Stimulated activated CD4-positive, alpha-beta T cell treated with anti-CD3 and anti-CD28 coated beads, TNF-alpha, amount 100 ng/mL, for 24 hours (primary cell): Measurements from ENCODE around the gene COA8.

Experiments used
- DNase-seq, 3 experiments: peaks; one replicate each; pipeline ENCODE4 v3.0.0-alpha.2; 2020; ENCODE audit warnings: low read depth in 3 of 3

COA8 gene

DNA sequence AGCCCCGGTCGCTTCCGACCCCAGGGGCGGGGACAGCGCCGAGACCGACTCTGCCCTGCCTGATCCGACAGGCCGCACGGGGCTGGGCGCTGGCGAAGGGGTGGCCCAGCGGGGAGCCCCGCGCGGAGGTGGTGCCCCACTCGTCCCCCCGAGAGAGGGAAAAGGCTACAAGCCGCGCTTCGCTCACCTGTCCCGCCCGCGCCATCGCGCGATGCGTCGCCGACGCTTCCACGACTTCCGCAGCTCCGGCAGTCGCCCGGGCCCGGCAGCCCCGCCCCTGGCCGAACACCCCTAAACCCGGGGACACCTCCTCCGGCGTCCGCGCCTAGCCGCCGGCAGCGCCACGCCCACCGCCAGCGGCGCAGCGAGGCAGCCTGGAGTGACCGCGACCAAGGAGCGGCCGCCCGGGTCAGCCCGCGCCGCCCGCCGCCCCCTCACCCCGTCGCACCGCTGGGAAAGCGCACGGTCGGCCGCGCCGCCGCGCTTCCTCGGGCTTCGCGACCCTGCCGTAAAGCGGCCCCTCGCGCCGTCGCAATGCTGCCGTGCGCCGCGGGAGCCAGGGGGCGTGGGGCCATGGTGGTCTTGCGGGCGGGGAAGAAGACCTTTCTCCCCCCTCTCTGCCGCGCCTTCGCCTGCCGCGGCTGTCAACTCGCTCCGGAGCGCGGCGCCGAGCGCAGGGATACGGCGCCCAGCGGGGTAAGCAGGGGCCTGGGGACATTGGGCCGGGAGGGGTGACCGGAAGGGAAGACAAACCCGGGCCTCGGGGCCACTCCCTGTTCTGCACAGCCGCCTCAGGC is at the start of gene COA8, which contains the start of gene BAG5:
COA8 (plus strand) TSS at position 532 of the 797 bp plus-strand sequence; CDS start at position 574, 42 bp downstream.
BAG5 (minus strand) TSS at position 229 of the 797 bp plus-strand sequence. CDS start 1,493 bp downstream, outside the sequence.
- DNase-seq = peak; percentile 68 to 87 (median 76)

DNA sequence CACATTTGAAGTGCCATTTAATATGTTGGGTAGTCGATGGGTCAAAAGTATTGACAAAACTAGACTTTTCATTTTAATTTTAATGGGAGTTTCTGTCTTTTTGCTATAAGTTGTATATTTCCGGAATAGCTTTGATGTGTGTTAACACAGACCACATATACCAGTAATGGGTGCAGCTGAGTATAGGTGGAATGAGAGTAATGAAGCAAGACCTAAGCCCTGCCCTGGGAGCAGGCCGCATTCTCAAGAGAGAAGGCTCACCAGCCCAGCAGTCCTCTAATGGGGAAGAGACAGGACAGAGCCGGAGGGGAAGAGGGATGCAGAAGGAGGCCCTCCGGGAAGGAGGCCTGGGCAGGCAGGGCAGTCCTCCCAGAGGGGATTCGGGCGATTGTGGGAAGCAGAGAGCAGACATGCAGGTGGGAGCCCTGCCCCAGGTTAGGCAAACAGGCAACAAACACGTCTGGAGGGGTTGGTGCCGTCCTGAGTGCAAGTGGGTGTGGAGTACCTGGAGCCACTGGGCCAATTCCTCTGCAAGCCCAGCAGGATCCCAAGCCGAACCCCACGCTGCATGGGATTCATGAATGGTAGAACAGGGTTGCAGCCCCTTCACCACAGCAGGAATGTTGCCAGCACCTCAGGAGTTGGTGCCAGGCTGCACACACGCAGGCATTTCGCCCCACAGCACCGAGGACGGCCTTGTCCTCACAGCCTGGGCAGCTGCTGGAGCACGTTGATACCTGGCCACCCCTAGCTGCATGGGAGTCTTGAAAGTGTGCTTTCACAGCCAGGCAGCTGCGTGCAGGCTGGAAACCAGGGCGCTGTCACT is 48.0 kb upstream of the COA8 start:
- no peak for DNase-seq

- no peak for DNase-seq
These were observed 46.2 kb upstream of the COA8 start for GRCh38 chr14:103516426-103517173.

DNA sequence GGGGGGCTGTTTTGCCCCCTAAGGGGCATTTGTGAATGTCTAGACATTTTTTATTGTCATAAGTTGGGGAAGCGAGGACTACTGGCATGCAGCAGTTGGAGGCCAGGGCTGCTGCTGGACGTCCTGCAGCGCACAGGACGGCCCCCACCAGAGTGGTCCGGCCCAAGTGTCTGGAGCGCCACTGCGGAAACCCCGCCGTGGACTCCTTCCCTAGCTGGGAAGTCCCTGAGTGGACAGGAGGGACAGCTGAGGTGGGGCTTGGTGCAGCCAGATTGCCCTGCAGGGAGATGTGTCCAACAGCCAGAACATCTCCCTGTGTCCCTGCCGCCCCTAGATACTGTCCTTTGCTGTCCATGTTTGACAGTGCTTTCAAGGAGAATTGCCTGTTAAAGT is 45.6 kb upstream of the COA8 start:
- no peak for DNase-seq

DNA sequence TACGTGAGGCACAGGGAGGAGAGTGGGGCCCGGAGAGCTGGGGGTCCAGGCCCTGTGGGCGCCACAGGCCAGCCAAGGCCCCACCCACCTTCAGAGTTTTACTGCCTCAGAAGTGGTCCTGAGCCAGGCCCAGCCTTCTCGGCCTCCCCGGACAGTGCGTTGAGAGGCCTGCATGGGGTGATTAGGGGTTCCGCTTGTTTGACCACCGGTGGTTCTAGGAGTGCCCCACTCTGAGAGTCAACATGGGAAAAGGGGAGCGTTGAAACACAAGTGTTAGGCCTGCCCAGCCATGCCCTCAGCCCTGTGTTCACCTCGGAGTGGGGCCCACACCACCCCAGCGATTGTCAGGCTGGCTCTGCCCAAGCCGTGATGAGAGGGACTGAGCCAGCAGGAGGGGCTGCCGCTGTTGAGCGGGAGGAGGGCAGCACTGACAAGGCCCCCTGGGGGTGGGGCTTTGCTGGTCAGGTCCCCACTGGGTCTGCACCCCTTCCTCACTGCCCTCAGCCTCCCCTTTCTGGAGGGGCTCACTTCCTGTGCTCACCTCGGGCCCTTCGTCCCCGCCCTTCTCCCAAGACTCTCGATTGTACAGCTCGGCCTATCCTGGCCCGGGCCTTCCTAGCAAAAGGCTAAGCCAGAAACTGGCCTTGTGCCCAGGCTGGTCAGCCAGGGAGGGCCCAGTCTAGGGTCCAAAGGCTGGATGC is 44.9 kb upstream of the COA8 start:
- no peak for DNase-seq

GRCh38 chr14:103518422-103519042 is 44.2 kb upstream of the COA8 start:
- peak in 1 of 3 experiments; percentile 58 for DNase-seq

DNA sequence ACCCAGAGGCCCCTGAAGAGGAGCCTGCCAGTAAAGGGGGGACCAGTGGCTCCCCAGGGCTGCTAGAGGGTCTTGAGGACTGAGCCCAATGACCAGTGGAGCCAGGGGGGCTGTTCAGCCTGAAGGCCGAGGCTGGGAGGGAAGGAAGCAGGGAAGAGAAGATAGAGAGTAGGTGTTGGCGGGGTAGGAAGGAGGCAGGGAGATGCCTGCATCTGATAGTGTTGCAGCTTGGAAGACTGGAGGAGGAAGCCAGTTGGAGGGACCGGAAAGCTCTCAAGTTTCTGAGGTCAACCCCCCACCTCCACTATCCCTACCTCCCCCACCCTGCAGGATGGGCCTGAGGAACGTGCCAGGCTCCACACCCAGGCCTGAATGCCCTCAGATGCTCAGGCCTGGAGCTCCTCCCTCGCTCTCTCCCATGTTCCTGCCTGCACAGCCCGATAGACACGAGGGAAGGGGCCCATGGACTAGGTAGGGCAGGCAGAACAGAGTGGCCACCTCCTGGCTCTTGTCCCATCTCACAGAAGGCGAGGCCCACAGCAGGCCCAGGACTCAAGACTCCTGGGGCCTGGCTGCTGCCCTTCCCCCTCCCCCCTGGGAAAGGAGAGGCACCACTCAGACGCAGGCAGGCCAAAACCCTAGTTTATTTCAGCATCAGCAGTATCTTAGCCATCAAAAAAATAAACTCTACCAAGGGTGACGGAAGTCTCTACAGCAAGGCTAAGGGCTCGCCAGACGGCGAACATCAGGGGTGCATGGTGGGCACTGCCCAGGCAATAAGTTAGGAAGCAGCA is 43.5 kb upstream of the COA8 start:
- DNase-seq = no peak

- DNase-seq = no peak
These were observed 42.9 kb upstream of the COA8 start for GRCh38 chr14:103519837-103520212.

DNA sequence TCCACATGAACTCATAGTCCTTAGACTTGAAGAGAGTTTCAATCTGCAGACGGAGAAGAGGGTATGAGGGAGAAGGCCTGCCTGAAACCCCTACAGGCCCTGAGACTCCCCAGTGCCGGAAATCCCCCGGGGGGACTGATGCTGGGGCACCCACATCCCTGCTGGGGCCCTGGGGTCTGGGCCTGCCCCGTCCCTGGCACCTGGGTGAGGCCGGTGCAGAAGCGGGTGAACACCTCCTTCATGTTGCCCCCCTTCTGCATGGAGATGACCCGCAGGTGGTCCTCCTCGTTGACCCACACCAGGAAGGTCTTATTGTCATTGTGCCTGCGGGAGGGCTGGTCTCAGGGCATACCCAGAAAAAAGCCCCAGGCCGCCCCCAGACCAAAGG is 42.5 kb upstream of the COA8 start:
- DNase-seq = no peak

GRCh38 chr14:103520657-103521437 is 41.9 kb upstream of the COA8 start:
- DNase-seq = peak in 1 of 3 experiments; percentile 56

DNA sequence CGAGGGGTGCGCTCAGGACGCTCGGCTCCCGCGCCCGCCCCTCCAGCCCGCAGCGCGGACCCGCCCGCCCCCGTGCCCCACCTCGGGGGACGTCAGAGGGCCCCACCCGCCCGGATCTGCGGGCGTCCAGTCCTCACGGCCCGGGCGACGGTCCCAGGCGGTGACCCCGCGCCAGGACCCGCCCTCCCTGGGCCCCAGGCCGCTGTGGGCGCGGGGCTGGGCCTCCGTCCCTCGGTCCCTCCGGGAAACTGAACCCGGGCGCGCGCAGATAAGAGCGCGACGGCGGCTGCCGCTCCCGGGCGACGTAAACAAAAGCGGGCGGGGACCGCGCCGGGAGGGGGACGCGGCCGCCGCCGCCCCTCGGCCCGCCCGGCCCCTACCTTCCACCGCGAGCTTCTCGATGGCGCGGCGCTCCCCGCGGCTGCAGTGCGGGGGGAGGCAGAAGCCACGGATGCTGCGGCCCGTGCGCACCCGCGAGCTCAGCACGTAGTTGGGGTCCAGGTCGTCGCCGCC is 41.3 kb upstream of the COA8 start:
- DNase-seq = no peak

DNA sequence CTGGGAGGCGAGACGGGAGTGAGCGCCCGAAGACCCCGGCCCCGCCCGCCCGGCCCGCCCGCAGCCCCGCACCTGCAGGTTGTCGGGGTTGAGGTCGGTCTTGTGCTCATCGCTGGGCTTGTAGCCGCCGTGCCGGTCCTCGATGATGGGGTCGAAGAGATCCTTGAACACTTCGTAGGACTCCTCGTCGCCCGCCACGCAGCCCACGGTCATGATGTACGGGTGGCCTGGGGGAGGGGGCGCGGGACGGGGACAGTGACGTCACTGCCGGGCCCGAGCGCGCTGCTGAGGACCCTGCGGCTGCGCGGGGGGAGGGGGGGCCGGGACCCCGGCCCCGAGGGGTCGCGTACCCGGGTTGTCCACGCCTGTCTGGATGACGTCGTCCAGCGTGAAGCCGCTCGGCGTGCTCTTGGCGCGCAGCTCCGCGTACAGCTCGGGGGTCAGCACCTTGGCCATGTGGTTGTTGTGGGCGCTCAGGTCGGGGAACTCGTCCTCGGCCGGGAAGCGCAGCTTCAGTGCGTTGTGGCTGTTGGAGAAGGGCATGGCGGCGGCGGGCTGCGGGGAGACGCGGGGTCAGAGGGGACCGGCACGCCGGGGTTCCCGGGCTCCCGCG is 40.7 kb upstream of the COA8 start:
- DNase-seq = no peak

DNA sequence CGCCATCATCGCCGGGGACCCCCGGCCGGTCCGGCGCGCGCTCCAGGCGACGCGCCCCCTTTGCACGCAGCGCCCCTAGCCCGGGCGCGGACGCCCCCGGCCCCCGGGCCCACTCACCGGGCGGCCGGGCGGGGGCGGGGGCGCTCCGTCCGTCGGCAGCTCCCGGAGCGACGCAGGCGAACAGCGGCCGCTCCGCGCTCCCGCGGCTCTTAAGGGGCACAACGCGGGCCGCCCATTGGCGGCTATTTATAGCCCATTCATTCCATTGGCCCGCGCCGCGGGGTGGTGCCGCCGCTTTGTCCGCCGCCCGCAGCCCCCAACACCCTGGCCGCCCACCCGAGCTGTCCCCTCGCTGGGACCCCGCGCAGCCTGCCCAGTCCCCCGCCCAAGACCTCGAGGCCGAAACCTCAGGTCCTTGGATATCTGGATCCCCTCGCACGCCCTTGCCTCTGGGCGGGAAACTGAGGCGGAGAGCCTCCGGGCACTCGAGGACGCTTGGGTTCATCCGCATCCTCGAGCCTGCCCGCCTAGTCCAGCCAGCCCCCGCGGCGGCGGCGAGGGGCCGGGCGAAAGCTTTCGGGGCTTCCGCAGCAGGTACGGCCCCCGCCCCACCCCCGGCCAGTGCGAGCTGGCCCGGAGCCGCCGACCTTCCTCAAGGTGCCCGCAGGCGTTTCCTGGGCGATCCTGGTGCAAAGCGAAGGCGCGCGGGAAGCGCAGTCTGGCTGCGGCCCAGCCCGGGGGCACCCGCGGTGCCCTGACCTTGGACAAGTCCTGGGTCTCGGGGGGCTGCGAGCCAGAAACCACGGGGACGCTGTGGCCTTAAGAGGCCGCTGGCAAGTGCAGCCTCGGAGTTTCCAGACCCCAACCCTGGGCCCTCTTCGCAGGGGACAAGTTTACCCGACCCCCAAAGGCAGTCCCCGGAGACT is 39.8 kb upstream of the COA8 start, which contains the start of gene CKB:
CKB (minus strand) TSS at position 182 of the 926 bp plus-strand sequence. CDS start 337 bp downstream, outside the sequence.
- no peak for DNase-seq

DNA sequence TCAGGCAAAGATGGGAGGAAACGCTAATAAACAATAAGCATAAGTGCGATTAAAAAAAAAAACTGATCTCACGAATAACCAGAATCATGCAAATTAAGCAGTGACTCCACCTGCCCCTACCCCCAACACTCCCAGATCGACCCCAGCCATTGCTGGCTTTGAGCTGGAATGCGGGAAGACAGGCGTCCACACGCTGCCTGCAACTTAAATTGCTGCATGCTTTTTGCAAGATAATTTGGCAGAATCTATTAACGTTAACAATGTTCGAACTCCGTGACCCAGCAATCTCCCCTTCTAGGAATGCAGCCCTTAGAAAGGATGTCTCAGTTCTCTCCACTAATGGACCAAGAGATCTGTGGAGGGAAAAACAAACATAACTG is 39.2 kb upstream of the COA8 start:
- no peak for DNase-seq

- no peak for DNase-seq
These were observed 38.5 kb upstream of the COA8 start for GRCh38 chr14:103524002-103524935.
